ENCODE data around the gene CC2D2B.

- TF ChIP-seq CTCF (IDR thresholded peaks at IDR 0.05) (no peak), POLR2A (IDR thresholded peaks at IDR 0.05) (no peak)
These were observed 34.1 kb upstream of the CC2D2B start for GRCh38 chr10:95873651-95874050.
